Endothelial cell (in vitro differentiated cells): Measurements from ENCODE around the gene FZD10. TPM values are rescaled to one million over a fixed set of nuclear protein-coding genes. Genes with fewer than 3 reads are reported as not detected.

Experiments used
- DNase-seq: peaks from one replicate; pipeline ENCODE4 v3.0.0; 2021; ENCODE audit warnings: low spot score
- H3K27ac Mint-ChIP-seq: one replicate; pipeline ENCODE4 v1.8.0; 2021; ENCODE audit warnings: mixed read lengths, inconsistent platforms; ENCODE audit not compliant: unreplicated experiment
- H3K27me3 Mint-ChIP-seq: one replicate; pipeline ENCODE4 v1.8.0; 2021; ENCODE audit warnings: mild to moderate bottlenecking, moderate library complexity, mixed read lengths, inconsistent platforms; ENCODE audit not compliant: unreplicated experiment
- H3K36me3 Mint-ChIP-seq: one replicate; pipeline ENCODE4 v1.8.0; 2021; ENCODE audit warnings: mild to moderate bottlenecking, low read depth, mixed read lengths, inconsistent platforms; ENCODE audit not compliant: unreplicated experiment
- H3K4me1 Mint-ChIP-seq: one replicate; pipeline ENCODE4 v1.8.0; 2021; ENCODE audit warnings: mild to moderate bottlenecking, mixed read lengths, inconsistent platforms; ENCODE audit not compliant: unreplicated experiment
- H3K4me3 Mint-ChIP-seq: one replicate; pipeline ENCODE4 v1.8.0; 2021; ENCODE audit warnings: mild to moderate bottlenecking, mixed read lengths, inconsistent platforms; ENCODE audit not compliant: unreplicated experiment
- H3K9me3 Mint-ChIP-seq: one replicate; pipeline ENCODE4 v1.8.0; 2021; ENCODE audit warnings: mixed read lengths, inconsistent platforms; ENCODE audit not compliant: unreplicated experiment
- total RNA-seq: library from RNA; stranded (reverse); fragmentation: NEBNext Ultra II Directional; extraction: Animal tissue kit (Norgen Biotek cat#: 25700); gene quantifications from one replicate; pipeline ENCODE4 v1.2.1, GENCODE V29; 2021; ENCODE audit not compliant: unreplicated experiment
- TF ChIP-seq, protein P1 (sequence below): fragments of 200-600 bp; sonication (generic); IDR thresholded peaks from one replicate; pipeline ENCODE4 v1.5.0; 2021; ENCODE audit warnings: antibody characterized with exemption; ENCODE audit not compliant: unreplicated experiment

FZD10 gene
- total RNA-seq, 1 donor from 2014 or later: not detected

DNA sequence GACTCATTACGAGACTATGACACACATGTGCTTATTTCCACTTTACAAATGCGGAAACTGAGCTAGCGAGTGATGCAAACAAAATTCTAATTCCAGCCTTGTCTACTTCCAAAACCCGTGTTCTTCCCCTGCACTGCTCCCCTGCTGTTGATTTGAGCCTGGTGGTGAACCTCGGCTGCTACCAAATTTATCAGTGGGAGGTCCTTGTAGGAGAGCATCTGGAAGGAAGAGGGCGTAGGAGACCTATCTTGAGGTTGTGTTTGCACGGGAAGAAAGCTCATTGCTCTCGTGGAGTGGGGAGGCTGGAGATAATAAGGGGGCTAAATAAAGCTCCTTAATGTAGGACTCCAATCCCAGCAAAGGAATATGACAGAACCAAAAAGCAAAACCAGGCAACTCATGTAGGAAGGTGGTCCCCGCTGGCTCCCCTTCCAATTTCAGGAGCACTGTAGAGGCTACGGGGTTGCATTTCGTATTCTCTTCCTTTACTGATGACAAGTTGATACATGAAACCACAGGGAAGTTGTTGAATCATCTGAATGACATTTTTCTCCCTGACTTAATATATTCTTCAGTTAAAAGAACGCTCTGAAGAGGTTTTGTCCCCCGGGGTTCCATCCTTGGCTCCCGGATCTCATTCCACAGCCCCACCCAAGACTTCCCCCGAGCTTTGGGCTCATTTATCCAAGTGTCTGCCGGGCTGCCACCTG, 52.6 kb downstream of the FZD10 start:
- Mint-ChIP-seq H3K4me1 (no peaks in the 10 kb centered on the region), H3K36me3 (peaks cover 31% of the 10 kb centered on the region), H3K27me3 (peaks cover 10% of the 10 kb centered on the region), H3K9me3 (peaks cover 47% of the 10 kb centered on the region), H3K27ac (no peak overlapping the region), H3K4me3 (no peak overlapping the region)
- TF ChIP-seq, protein P1, sequence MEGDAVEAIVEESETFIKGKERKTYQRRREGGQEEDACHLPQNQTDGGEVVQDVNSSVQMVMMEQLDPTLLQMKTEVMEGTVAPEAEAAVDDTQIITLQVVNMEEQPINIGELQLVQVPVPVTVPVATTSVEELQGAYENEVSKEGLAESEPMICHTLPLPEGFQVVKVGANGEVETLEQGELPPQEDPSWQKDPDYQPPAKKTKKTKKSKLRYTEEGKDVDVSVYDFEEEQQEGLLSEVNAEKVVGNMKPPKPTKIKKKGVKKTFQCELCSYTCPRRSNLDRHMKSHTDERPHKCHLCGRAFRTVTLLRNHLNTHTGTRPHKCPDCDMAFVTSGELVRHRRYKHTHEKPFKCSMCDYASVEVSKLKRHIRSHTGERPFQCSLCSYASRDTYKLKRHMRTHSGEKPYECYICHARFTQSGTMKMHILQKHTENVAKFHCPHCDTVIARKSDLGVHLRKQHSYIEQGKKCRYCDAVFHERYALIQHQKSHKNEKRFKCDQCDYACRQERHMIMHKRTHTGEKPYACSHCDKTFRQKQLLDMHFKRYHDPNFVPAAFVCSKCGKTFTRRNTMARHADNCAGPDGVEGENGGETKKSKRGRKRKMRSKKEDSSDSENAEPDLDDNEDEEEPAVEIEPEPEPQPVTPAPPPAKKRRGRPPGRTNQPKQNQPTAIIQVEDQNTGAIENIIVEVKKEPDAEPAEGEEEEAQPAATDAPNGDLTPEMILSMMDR: no peak
- no peak for DNase-seq

Other genes with a start within 250 kb of the FZD10 start
- gene PIWIL1, start 175.4 kb downstream of the FZD10 start, total RNA-seq: not detected